ENCODE results near the gene TBC1D20.
A peak's percentile ranks its signal among the peaks of the same experiment; 100 is the strongest.

Gene TBC1D20

GRCh38 chr20:437787-438486, 24.4 kb downstream of the TBC1D20 start:
- no peak for DNase-seq

- no peak for DNase-seq
These were observed 25.9 kb downstream of the TBC1D20 start for GRCh38 chr20:436476-436875.

- DNase-seq, result no peak
These were observed 26.8 kb downstream of the TBC1D20 start for GRCh38 chr20:435558-435957.

GRCh38 chr20:434661-435419, 27.5 kb downstream of the TBC1D20 start:
- DNase-seq, result peak in 1 of 2 experiments; percentile 37

- peak in 1 of 2 experiments; percentile 44 for DNase-seq
These were observed 28.1 kb downstream of the TBC1D20 start for GRCh38 chr20:434221-434620.

GRCh38 chr20:433300-433975, 28.9 kb downstream of the TBC1D20 start:
- DNase-seq, result no peak

- DNase-seq, result no peak
These were observed 29.5 kb downstream of the TBC1D20 start for GRCh38 chr20:432677-433299.

GRCh38 chr20:432208-432607, 30.1 kb downstream of the TBC1D20 start:
- no peak for DNase-seq

- peak; percentile 76 to 94 for DNase-seq
These were observed 31.1 kb downstream of the TBC1D20 start for GRCh38 chr20:431012-431904.

GRCh38 chr20:430091-430999, 32.0 kb downstream of the TBC1D20 start:
- no peak for DNase-seq

- DNase-seq, result peak in 1 of 2 experiments; percentile 46
These were observed 33.6 kb downstream of the TBC1D20 start for GRCh38 chr20:428658-429200.

- DNase-seq, result no peak
These were observed 34.3 kb downstream of the TBC1D20 start for GRCh38 chr20:427849-428657.

- DNase-seq, result no peak
These were observed 34.9 kb downstream of the TBC1D20 start for GRCh38 chr20:427401-427800.

- no peak for DNase-seq
These were observed 35.8 kb downstream of the TBC1D20 start for GRCh38 chr20:426566-426965.

GRCh38 chr20:421685-422250, 40.6 kb downstream of the TBC1D20 start:
- no peak for DNase-seq

GRCh38 chr20:420721-421574, 41.4 kb downstream of the TBC1D20 start:
- peak; percentile 67 to 96 for DNase-seq

GRCh38 chr20:420166-420620, 42.1 kb downstream of the TBC1D20 start:
- peak in 1 of 2 experiments; percentile 45 for DNase-seq

GRCh38 chr20:419556-420165, 42.7 kb downstream of the TBC1D20 start:
- DNase-seq, result peak; percentile 92 to 99
